ENCODE results near the gene CDK16. TPM values are rescaled to one million over a fixed set of nuclear protein-coding genes. Genes with fewer than 3 reads are reported as not detected.

CDK16 gene
- total RNA-seq, 1 donor from 2014 or later = 38.6 TPM

GRCh38 chrX:47202316-47202715 lies 16.2 kb upstream of the CDK16 start:
- H3K9me3 ChIP-seq (ENCODE audit: control insufficient read depth in 3 of 3, low read length in 3 of 3) = no peaks in the 10 kb centered on the region
- no peak overlapping the region for H3K9ac ChIP-seq (ENCODE audit: low read depth in 1 of 3, low read length in 3 of 3)
- no peak overlapping the region for H3K4me3 ChIP-seq (ENCODE audit: low read length in 3 of 3)
- peaks cover 62 to 88% (median 72%) of the 10 kb centered on the region in 3 donors for H3K36me3 ChIP-seq (ENCODE audit: control insufficient read depth in 3 of 3, insufficient read depth in 3 of 3, low read length in 3 of 3)
- no peaks in the 10 kb centered on the region for H3K27me3 ChIP-seq (ENCODE audit: control insufficient read depth in 3 of 3, insufficient read depth in 3 of 3, low read length in 3 of 3)
- H3K27ac ChIP-seq (ENCODE audit: low read depth, low read length) = no peak overlapping the region
- peaks cover 22 to 32% (median 31%) of the 10 kb centered on the region in 3 donors for H3K4me1 ChIP-seq (ENCODE audit: control insufficient read depth in 3 of 3, insufficient read depth in 3 of 3, low read length in 3 of 3)

- Histone ChIP-seq H3K9me3 (ENCODE audit: control insufficient read depth in 3 of 3, low read length in 3 of 3) (no peaks in the 10 kb centered on the region), H3K4me3 (ENCODE audit: low read length in 3 of 3) (no peak overlapping the region), H3K27me3 (ENCODE audit: control insufficient read depth in 3 of 3, insufficient read depth in 3 of 3, low read length in 3 of 3) (no peaks in the 10 kb centered on the region), H3K4me1 (ENCODE audit: control insufficient read depth in 3 of 3, insufficient read depth in 3 of 3, low read length in 3 of 3) (peaks cover 17 to 27% (median 25%) of the 10 kb centered on the region in 3 donors), H3K36me3 (ENCODE audit: control insufficient read depth in 3 of 3, insufficient read depth in 3 of 3, low read length in 3 of 3) (peaks cover 65 to 93% (median 77%) of the 10 kb centered on the region in 3 donors), H3K27ac (ENCODE audit: low read depth, low read length) (no peak overlapping the region), H3K9ac (ENCODE audit: low read depth in 1 of 3, low read length in 3 of 3) (no peak overlapping the region)
Measured at GRCh38 chrX:47202877-47203276, 15.6 kb upstream of the CDK16 start.

DNA sequence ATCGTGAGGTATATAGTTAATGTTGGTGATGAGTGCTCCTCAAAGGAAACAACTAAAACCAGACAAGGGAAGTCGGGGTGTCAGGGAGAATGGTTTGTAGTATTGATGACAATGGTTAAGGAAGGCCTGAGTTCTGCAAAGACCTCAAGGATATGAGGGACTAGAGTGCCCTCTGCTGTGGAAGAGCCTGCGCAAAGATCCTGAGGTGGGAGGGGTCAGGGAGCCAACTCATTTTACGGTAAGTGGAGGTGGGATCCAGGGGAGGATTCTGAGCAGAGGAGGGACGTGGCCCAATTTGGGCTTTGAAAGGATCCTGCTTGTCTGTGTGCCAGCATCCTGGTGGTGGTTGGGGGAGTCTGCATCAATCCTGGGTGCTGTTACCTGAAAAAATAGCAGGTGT lies 13.5 kb upstream of the CDK16 start:
- Histone ChIP-seq H3K4me1 (ENCODE audit: control insufficient read depth in 3 of 3, insufficient read depth in 3 of 3, low read length in 3 of 3) (peaks cover 7 to 20% (median 19%) of the 10 kb centered on the region in 3 donors), H3K36me3 (ENCODE audit: control insufficient read depth in 3 of 3, insufficient read depth in 3 of 3, low read length in 3 of 3) (peaks cover 58 to 97% (median 75%) of the 10 kb centered on the region in 3 donors), H3K27me3 (ENCODE audit: control insufficient read depth in 3 of 3, insufficient read depth in 3 of 3, low read length in 3 of 3) (no peaks in the 10 kb centered on the region), H3K9me3 (ENCODE audit: control insufficient read depth in 3 of 3, low read length in 3 of 3) (no peaks in the 10 kb centered on the region), H3K27ac (ENCODE audit: low read depth, low read length) (no peak overlapping the region), H3K4me3 (ENCODE audit: low read length in 3 of 3) (no peak overlapping the region), H3K9ac (ENCODE audit: low read depth in 1 of 3, low read length in 3 of 3) (no peak overlapping the region)

- H3K9ac ChIP-seq (ENCODE audit: low read depth in 1 of 3, low read length in 3 of 3) = no peak overlapping the region
- no peak overlapping the region for H3K27ac ChIP-seq (ENCODE audit: low read depth, low read length)
- H3K9me3 ChIP-seq (ENCODE audit: control insufficient read depth in 3 of 3, low read length in 3 of 3) = no peaks in the 10 kb centered on the region
- no peak overlapping the region for H3K4me3 ChIP-seq (ENCODE audit: low read length in 3 of 3)
- H3K4me1 ChIP-seq (ENCODE audit: control insufficient read depth in 3 of 3, insufficient read depth in 3 of 3, low read length in 3 of 3) = peaks cover 0 to 11% (median 8%) of the 10 kb centered on the region in 3 donors
- peaks cover 58 to 97% (median 80%) of the 10 kb centered on the region in 3 donors for H3K36me3 ChIP-seq (ENCODE audit: control insufficient read depth in 3 of 3, insufficient read depth in 3 of 3, low read length in 3 of 3)
- no peaks in the 10 kb centered on the region for H3K27me3 ChIP-seq (ENCODE audit: control insufficient read depth in 3 of 3, insufficient read depth in 3 of 3, low read length in 3 of 3)
Measured at GRCh38 chrX:47206316-47206715, 12.2 kb upstream of the CDK16 start.

- Histone ChIP-seq H3K36me3 (ENCODE audit: control insufficient read depth in 3 of 3, insufficient read depth in 3 of 3, low read length in 3 of 3) (peaks cover 53 to 97% (median 77%) of the 10 kb centered on the region in 3 donors), H3K4me1 (ENCODE audit: control insufficient read depth in 3 of 3, insufficient read depth in 3 of 3, low read length in 3 of 3) (peaks cover 0 to 11% (median 8%) of the 10 kb centered on the region in 3 donors), H3K27ac (ENCODE audit: low read depth, low read length) (no peak overlapping the region), H3K9ac (ENCODE audit: low read depth in 1 of 3, low read length in 3 of 3) (no peak overlapping the region), H3K27me3 (ENCODE audit: control insufficient read depth in 3 of 3, insufficient read depth in 3 of 3, low read length in 3 of 3) (no peaks in the 10 kb centered on the region), H3K9me3 (ENCODE audit: control insufficient read depth in 3 of 3, low read length in 3 of 3) (no peaks in the 10 kb centered on the region), H3K4me3 (ENCODE audit: low read length in 3 of 3) (no peak overlapping the region)
Measured at GRCh38 chrX:47208108-47208507, 10.4 kb upstream of the CDK16 start.

GRCh38 chrX:47209508-47210238 lies 8.8 kb upstream of the CDK16 start:
- Histone ChIP-seq H3K9me3 (ENCODE audit: control insufficient read depth in 3 of 3, low read length in 3 of 3) (no peaks in the 10 kb centered on the region), H3K36me3 (ENCODE audit: control insufficient read depth in 3 of 3, insufficient read depth in 3 of 3, low read length in 3 of 3) (peaks cover 59 to 97% (median 77%) of the 10 kb centered on the region in 3 donors), H3K27me3 (ENCODE audit: control insufficient read depth in 3 of 3, insufficient read depth in 3 of 3, low read length in 3 of 3) (no peaks in the 10 kb centered on the region), H3K4me1 (ENCODE audit: control insufficient read depth in 3 of 3, insufficient read depth in 3 of 3, low read length in 3 of 3) (peaks cover 0 to 11% (median 8%) of the 10 kb centered on the region in 3 donors), H3K27ac (ENCODE audit: low read depth, low read length) (peak overlapping the region; percentile 28), H3K9ac (ENCODE audit: low read depth in 1 of 3, low read length in 3 of 3) (peak overlapping the region in 1 of 3 donors; percentile 54), H3K4me3 (ENCODE audit: low read length in 3 of 3) (no peak overlapping the region)

- H3K36me3 ChIP-seq (ENCODE audit: control insufficient read depth in 3 of 3, insufficient read depth in 3 of 3, low read length in 3 of 3) = peaks cover 61 to 97% (median 79%) of the 10 kb centered on the region in 3 donors
- H3K4me3 ChIP-seq (ENCODE audit: low read length in 3 of 3) = no peak overlapping the region
- peaks cover 0 to 11% (median 8%) of the 10 kb centered on the region in 3 donors for H3K4me1 ChIP-seq (ENCODE audit: control insufficient read depth in 3 of 3, insufficient read depth in 3 of 3, low read length in 3 of 3)
- H3K9me3 ChIP-seq (ENCODE audit: control insufficient read depth in 3 of 3, low read length in 3 of 3) = no peaks in the 10 kb centered on the region
- no peak overlapping the region for H3K9ac ChIP-seq (ENCODE audit: low read depth in 1 of 3, low read length in 3 of 3)
- no peak overlapping the region for H3K27ac ChIP-seq (ENCODE audit: low read depth, low read length)
- no peaks in the 10 kb centered on the region for H3K27me3 ChIP-seq (ENCODE audit: control insufficient read depth in 3 of 3, insufficient read depth in 3 of 3, low read length in 3 of 3)
Measured at GRCh38 chrX:47210661-47211425, 7.6 kb upstream of the CDK16 start.

DNA sequence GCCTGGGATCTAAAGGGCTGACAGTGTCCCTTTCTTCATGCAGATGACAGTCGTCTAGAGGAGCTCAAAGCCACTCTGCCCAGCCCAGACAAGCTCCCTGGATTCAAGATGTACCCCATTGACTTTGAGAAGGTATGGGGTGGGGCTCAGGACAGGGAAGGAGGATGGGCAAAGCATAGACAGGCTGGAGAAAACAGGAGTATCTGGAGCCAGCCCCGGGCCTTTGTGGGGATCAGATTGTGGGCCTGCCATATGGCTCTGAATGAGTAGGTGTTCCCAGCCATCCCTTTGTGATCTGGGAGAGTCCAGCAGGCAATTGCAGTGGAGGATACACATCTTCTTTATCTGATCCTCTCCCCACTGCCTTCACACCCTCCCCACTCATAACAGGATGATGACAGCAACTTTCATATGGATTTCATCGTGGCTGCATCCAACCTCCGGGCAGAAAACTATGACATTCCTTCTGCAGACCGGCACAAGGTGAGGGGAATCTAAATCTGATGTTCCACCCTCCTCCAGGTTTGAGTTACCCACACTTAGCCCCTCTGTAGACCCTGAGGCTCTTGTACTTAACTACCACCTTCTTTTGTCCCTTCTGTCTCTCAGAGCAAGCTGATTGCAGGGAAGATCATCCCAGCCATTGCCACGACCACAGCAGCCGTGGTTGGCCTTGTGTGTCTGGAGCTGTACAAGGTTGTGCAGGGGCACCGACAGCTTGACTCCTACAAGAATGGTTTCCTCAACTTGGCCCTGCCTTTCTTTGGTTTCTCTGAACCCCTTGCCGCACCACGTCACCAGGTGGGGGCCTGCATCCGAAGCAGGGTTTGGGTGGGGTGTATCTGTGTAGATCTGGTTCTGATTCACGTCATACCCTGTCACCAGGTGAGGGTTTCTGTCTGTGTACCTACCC lies 5.8 kb upstream of the CDK16 start:
- H3K27ac ChIP-seq (ENCODE audit: low read depth, low read length) = no peak overlapping the region
- no peak overlapping the region for H3K4me3 ChIP-seq (ENCODE audit: low read length in 3 of 3)
- no peaks in the 10 kb centered on the region for H3K9me3 ChIP-seq (ENCODE audit: control insufficient read depth in 3 of 3, low read length in 3 of 3)
- H3K4me1 ChIP-seq (ENCODE audit: control insufficient read depth in 3 of 3, insufficient read depth in 3 of 3, low read length in 3 of 3) = peaks cover 0 to 25% (median 19%) of the 10 kb centered on the region in 3 donors
- peaks cover 55 to 87% (median 68%) of the 10 kb centered on the region in 3 donors for H3K36me3 ChIP-seq (ENCODE audit: control insufficient read depth in 3 of 3, insufficient read depth in 3 of 3, low read length in 3 of 3)
- H3K27me3 ChIP-seq (ENCODE audit: control insufficient read depth in 3 of 3, insufficient read depth in 3 of 3, low read length in 3 of 3) = no peaks in the 10 kb centered on the region
- no peak overlapping the region for H3K9ac ChIP-seq (ENCODE audit: low read depth in 1 of 3, low read length in 3 of 3)

DNA sequence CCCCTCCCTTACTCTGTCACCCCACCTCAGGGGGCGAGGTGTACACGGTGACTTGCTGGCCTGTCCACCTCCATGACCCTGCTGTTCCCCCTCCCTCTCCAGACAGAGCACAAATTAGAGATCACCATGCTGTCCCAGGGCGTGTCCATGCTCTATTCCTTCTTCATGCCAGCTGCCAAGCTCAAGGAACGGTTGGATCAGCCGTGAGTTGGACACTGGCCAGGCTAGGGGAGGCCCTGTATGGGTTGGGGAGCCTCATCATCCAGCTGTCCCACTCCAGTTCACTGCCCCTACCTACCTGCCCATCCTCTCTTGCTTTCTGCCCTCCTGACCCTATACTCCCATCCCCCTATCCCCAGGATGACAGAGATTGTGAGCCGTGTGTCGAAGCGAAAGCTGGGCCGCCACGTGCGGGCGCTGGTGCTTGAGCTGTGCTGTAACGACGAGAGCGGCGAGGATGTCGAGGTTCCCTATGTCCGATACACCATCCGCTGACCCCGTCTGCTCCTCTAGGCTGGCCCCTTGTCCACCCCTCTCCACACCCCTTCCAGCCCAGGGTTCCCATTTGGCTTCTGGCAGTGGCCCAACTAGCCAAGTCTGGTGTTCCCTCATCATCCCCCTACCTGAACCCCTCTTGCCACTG lies 3.9 kb upstream of the CDK16 start:
- no peak overlapping the region for H3K4me3 ChIP-seq (ENCODE audit: low read length in 3 of 3)
- no peak overlapping the region for H3K27ac ChIP-seq (ENCODE audit: low read depth, low read length)
- H3K36me3 ChIP-seq (ENCODE audit: control insufficient read depth in 3 of 3, insufficient read depth in 3 of 3, low read length in 3 of 3) = peaks cover 49 to 69% (median 58%) of the 10 kb centered on the region in 3 donors
- no peaks in the 10 kb centered on the region for H3K27me3 ChIP-seq (ENCODE audit: control insufficient read depth in 3 of 3, insufficient read depth in 3 of 3, low read length in 3 of 3)
- H3K9me3 ChIP-seq (ENCODE audit: control insufficient read depth in 3 of 3, low read length in 3 of 3) = no peaks in the 10 kb centered on the region
- H3K9ac ChIP-seq (ENCODE audit: low read depth in 1 of 3, low read length in 3 of 3) = no peak overlapping the region
- peaks cover 0 to 24% (median 18%) of the 10 kb centered on the region in 3 donors for H3K4me1 ChIP-seq (ENCODE audit: control insufficient read depth in 3 of 3, insufficient read depth in 3 of 3, low read length in 3 of 3)
